OCI-M1 (cell line): Measurements from ENCODE around the gene JTB.

Experiments
- DNase-seq: peaks from one replicate; lab custom pipeline; 2025; lab: John Stamatoyannopoulos, UW

Gene JTB

GRCh38 chr1:153978274-153978909 is 918 bp upstream of the JTB start:
- peak; percentile 75 for DNase-seq

- peak; percentile 79 for DNase-seq
Measured at GRCh38 chr1:153976819-153977249, 640 bp downstream of the JTB start.

DNA sequence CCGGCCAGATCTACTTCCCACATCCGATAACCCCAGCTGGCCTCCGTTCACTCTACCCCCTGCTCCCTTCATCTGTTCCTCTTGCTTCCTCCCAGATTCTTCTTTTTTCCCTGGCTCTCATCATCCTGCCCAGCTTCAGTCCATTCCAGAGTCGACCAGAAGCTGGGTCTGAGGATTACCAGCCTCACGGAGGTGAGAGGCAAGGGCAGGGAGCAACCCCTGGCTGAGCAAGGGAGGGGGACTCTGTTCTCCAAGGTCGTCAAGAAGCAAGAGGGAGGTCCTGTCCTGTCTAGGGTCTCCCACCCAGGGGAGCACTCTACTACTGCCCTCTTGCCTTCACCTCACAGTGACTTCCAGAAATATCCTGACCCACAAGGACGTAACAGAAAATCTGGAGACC is 3.9 kb downstream of the JTB start:
- no peak for DNase-seq

GRCh38 chr1:153973071-153973470 is 4.4 kb downstream of the JTB start:
- no peak for DNase-seq

DNA sequence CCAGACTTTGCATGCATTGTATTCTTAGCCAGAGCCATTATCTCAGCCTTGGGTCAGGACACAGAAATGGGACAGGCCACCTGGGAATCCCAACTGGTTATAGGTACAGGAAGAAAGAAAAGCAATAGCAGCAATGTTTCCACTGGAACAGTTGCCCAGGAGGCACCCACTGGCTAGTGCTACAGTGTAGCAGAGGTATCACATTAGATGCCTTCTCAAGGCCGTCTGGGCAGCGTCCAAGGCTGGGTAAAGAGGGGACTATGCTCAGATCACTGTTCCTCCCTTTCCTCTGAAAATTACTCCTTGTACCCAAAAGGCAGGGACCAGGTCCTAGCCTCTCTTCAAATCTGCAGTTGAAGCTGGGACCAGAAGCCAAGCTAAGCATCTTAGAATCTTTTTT is 7.1 kb downstream of the JTB start:
- no peak for DNase-seq

- no peak for DNase-seq
Measured at GRCh38 chr1:153968972-153969371, 8.5 kb downstream of the JTB start.

- peak; percentile 35 for DNase-seq
Measured at GRCh38 chr1:153968408-153968807, 9.1 kb downstream of the JTB start.

DNA sequence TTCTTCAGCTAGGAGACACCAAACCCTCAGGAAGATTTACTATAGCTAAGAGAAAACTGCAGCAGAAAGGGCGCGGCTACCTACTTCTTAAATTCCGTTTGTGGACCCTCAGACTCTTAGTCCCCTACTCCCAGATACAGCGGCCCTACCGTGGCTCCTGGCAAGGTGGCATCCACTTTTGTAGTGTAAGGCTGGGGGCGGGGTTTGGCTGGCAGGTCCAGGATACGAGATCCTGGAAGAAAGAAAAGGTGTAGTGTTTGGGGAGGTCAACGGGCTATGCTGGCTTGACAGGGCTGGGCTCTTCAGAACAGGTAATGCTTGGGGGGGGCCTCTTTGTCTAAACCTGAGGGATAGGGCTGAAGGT is 9.5 kb downstream of the JTB start:
- DNase-seq = no peak

DNA sequence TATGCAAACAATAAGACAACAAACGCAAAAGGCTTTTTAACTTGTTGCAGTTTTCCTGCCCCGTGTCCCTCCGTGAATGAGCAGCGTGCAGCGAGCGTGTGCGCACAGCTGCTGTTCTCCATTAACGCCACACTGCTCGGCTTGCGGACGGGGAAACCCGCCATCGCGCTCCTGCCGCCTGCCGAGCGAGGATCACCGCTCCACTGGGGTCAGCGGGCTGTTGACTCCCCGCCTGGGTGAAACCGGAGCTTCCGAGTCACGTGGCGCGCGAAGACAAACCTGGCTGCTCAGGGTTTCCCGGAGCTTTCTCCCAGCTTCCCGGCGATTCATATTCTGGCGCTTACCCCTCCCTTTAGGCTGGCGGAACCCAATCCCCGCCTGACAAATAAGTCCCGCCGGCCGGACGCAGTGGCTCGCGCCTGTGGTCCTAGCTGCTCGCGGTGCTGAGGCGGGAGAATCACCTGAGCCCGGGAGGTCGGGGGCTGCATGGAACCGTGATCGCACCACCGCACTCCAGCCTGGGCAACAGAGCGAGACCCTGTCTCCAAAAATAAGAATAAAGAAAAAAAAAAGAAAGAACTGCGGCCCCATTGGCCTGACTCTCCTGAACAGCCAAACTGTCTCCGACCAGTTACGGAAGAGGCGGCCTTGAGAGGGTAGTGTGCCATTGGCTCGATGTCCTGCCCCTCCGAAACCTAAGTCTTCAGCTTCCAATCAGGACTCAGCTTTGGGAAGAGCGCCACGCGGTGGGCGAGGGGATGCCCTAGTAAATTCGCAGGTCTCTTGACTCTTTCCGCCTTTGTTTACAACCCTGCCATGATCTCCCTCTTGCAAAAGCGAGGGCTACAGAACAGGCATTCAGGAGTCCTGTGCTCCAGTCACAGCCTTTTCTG is 10.1 kb downstream of the JTB start, which contains the start of gene CREB3L4:
CREB3L4 (plus strand) TSS at position 796 of the 893 bp plus-strand sequence. CDS start 624 bp downstream, outside the sequence.
- DNase-seq = peak; percentile 99

DNA sequence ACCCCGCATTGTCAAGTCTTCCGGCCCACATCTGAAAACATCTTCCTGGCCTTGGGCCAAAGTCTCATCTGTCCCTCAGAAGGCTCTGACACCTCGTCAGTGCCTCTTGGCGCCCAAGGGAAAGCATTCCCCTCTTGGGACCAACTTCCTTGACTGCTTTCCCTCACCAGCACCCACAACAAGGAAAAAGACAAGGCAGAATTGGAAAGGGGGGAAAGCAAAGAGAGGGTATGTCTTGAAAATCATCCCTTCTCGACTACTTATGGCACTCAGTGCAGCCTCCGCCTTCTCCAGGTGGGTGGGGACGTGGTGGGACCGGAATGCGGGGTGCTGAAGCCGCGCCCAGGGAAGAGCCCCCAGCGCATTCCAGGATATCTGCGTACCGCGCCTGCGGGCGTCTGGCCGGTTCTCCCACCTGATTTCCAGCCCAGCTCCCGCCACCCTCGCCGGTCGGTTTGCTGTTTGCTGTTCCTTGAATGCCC is 13.6 kb downstream of the JTB start:
- no peak for DNase-seq

DNA sequence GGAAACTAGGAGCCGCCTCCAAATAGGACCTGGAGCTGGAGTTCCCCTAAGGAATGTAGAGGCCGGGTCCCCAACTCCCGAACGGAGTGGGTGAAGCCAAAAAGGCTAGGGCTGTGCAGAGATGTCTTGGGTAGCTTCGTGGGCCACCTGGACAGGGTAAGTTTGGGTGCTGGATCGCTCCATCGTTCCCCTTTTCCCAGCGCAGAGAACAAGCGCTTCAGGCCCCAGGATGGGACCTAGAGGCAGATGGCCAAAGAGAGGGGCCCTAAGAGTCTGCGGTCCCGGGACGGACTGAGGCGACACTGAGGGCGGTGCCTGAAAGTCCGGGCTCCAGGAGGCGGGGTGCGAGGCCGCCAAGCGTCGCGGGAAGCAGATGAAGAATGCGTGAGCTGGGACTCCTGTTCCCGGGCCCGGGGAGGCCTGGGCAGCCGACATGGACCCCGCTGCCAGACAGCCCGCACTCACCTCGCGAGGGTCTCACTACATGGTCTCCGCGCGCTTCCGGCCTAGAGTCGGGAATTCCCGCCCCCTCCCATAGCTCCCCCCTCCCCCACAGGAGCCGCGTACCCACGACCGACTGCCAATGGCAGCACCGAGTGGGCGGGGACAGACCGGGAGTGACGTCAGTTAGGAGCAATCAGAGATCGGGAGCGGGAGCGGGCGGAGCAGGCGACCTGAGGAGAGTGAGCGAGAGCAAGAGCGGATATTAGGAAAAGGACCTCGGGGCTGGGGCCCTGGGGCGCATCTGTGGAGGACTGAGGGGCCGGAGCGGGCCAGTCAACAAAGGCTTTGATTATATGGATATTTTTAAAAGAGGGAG is 14.2 kb downstream of the JTB start, which contains the start of gene SLC39A1:
SLC39A1 (minus strand) TSS at position 508 of the 820 bp plus-strand sequence. CDS start 822 bp downstream, outside the sequence.
- peak; percentile 99 for DNase-seq

DNA sequence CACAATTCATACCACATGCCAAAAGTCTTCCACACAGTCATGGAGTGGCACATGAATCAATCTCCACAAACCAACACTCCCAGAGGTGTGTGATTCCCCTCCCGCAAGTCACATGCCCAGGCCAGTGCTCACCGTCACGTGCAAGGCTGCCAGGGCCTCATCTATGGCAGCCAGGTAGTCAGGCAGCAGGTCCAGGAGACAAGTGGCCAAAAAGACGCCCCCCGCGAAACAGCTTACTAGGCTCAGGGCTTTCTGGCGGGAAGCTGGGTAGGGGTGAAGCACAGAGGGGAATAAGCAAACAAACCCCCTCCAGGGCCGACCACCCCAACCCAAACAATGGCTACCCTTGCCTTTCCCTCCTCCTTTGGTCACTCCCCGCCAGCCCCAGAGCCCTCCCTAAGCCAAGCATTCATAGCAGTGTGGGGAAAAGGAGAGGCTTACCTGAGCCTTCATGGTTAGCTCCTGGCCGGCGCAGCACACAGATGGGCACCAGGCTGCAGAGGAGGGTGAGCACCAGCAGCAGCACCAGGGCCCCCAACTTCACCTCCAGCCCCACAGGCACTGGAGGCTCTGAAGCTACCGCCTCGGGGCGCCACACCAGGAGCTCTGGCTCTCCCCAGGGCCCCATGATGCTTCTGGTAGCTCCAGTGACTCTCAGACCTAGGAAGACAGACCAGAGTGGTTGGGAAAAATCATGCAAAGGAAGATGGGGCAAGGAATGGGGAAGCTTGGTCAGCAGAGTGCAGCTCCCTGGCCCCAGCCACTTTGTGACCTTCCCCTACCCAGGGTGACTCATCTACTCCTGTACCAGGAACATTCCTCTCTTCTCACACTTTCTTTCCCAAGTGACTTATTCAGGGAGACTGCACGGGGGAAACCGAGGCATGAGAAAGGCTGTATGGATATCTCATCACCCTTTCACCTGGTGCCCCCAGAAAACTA is 15.1 kb downstream of the JTB start:
- DNase-seq = peak; percentile 55

GRCh38 chr1:153961421-153961820 is 16.1 kb downstream of the JTB start:
- no peak for DNase-seq

DNA sequence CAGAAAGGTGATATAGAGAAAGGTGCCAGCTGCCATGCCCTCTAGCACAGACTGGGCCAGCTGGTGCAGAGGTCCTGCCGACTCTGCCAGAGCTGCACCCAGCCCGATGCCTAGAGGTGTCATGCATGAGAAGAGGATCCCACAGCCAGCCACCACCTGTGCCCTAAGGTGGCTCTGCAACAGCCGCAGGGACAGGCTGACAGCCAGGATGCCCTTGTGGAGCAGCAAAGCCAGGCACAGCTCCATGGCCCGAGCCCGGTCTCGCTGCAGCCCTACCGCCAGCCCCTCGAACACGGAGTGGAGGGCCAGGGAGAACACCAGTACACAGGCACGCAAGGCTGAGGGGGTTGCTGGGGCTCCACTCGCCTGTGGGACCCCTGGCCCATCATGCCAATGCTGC is 17.3 kb downstream of the JTB start:
- no peak for DNase-seq

- DNase-seq = peak; percentile 42
Measured at GRCh38 chr1:153959454-153959853, 18.0 kb downstream of the JTB start.

DNA sequence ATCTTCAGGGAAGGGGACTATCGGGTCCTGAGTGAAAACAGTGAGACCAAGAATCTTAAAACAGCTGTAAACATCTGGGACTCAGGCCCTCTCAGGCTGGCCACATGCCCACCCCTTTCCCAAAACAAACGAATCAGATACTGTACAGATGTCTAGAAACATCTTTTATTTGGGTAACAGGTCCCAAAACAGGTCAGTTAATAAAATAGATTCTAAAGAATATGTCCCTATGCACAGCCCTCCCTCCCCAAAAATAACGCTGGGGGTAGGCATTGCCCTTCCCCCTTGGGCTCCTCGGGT is 18.6 kb downstream of the JTB start:
- no peak for DNase-seq

- peak; percentile 99 for DNase-seq
Measured at GRCh38 chr1:153958111-153958960, 19.1 kb downstream of the JTB start, which contains the start of gene CRTC2. Gene CRTC2 (minus strand): TSS chr1:153958612. CDS start chr1:153958497, 115 bp downstream.

DNA sequence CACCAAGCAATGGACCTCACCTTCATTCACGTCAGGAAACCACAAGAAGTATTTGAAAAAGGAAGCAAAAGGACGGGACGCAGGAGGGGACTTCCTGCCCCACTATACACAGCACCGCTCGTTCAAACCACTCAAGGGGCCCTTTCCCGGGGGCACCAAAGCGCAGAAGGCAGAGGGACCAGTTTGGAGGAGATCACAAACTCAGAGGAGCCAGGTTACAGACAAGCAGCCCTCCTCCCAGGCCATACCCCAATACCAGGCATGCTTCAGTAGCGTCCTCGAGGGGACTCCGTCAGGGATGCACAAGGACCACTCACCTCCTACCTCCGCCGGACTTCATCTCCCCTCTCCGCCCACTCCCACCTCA is 19.7 kb downstream of the JTB start:
- peak; percentile 63 for DNase-seq

DNA sequence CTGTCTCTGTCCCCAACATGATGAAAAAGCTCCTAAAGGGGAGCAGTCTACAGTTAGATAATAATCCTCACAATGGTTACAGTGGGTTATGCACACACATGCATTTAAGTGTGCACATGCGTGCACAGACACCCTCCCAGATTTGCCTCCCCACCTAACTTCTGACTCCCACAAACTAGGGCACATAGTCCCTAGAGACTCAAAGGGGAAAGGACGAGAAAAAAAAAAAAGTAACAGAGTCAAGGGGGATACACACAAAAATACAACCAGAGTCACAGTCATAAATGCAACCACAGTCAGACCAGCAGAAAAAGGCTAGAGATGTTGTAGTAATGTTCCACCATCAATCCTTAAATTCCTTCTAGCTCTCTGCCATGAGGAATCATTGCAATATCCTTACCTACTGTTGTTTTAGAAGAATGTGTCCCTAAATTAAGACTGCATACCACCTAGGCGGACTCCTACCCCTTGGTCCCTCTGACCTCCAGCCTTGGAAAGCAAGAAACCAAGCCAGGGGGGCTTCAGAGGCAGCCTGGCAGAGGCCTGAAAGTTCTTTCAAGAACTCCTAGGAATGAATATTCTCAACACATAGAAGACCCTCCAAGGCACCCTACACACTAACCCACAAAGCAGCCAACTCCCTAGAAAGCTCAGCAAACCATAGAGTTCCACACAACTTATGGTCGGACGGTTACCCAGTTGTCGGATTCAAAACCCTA is 20.3 kb downstream of the JTB start:
- DNase-seq = no peak

DNA sequence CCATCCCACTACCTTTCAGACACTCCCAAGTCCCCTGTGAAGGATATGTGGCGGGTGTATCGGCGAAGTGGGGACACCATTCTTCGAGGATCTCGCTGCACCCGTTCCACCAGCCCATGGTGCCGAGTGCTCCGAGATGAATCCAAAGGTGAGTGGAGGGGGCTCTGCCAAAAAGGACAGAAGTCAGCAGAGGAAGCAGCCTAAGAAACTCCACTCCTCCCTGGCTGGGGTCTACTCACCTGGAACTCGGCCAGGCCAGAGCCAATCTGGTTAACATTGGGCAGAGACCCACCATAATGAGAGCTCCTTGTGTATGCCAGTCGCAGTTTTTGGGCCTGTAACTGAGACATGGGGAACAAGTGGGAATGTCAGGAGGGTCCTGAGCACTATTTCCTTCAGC is 22.6 kb downstream of the JTB start:
- DNase-seq = no peak
